HepG2 (cell line): ENCODE data around the gene SYTL1.

ENCODE experiments used
- AGO2 ChIP-seq: fragments of 200-400 bp; formaldehyde crosslinking; optimal IDR thresholded peaks from 2 replicates; pipeline ENCODE3; 2017; ENCODE audit warnings: mild to moderate bottlenecking, low read depth, low read length, moderate library complexity
- CEBPB ChIP-seq: IDR thresholded peaks from 2 replicates; pipeline ENCODE4 v1.6.1; 2011; ENCODE audit warnings: low read depth, low read length, improper control_type of control experiment, borderline replicate concordance
- NCOA2 ChIP-seq: sonication (generic); formaldehyde crosslinking; IDR thresholded peaks from 2 replicates; pipeline ENCODE4 v1.8.0; 2022; ENCODE audit warnings: inconsistent platforms
- PRMT3 ChIP-seq: sonication (generic); formaldehyde crosslinking; IDR thresholded peaks from 2 replicates; pipeline ENCODE4 v1.8.1; 2022; ENCODE audit warnings: low read depth, mild to moderate bottlenecking, moderate library complexity, missing genetic modification reagents, borderline replicate concordance
- ZMYM2 ChIP-seq: sonication (generic); formaldehyde crosslinking; IDR thresholded peaks from 2 replicates; pipeline ENCODE4 v1.8.0; 2022; ENCODE audit warnings: mild to moderate bottlenecking, missing genetic modification reagents
- ZNF251 ChIP-seq: sonication (generic); formaldehyde crosslinking; IDR thresholded peaks from 2 replicates; pipeline ENCODE4 v1.9.0; 2021; ENCODE audit warnings: mild to moderate bottlenecking, missing genetic modification reagents
- ZNF382 ChIP-seq: sonication (generic); formaldehyde crosslinking; IDR thresholded peaks from 2 replicates; pipeline ENCODE4 v1.5.0; 2020; ENCODE audit warnings: missing genetic modification reagents, mild to moderate bottlenecking, borderline replicate concordance
- ZNF431 ChIP-seq: sonication (generic); formaldehyde crosslinking; IDR thresholded peaks from 2 replicates; pipeline ENCODE4 v1.9.0; 2022; ENCODE audit warnings: missing genetic modification reagents, low read depth, mild to moderate bottlenecking, borderline replicate concordance

DNA sequence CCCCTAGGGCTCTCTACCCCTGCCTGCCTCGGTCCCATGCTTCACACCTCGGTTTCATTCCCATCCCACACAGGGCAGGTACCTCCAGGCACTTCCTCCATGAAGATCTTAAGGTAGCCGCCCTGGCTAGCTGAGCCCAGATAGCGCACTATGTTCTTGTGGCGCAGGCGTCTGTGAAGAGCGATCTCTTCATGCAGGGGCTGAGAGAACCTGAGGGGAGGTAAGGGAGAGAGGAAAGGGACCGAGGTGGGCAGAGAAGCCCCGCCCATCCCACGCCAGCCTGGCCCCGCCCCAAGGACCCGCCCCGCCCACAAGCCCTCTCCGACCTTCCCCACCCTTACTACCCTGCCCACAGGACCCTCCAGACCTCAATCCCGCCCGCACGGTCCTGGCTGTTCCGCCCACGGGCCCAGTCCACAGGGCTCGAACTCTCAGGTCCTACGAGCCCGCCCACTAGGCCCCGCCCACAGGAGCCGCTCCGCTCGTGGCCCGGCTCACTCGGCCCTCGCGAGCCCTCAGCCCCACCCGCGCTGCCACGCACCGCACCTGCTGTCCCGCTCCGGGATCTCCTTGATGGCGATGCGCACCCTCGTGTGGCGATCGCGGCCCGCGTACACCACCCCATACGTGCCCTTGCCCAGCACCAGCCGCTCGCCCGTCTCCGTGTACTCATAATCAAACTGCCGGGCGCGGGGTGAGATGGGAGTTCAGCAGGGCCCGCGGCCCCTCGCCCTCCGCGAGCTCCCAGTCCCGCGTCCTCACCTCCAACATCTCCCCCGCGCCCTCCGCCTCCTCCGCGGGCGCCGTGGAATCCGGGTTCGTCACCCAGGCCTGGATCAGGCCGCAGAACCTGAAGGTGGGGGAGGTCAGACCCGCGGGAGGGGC lies 18.6 kb downstream of the SYTL1 start:
- TF ChIP-seq NCOA2 (CRISPR knock-in tag), result no peak
- no peak for TF ChIP-seq ZNF251
- TF ChIP-seq ZNF382 (CRISPR knock-in tag), result no peak
- no peak for TF ChIP-seq ZNF431
- no peak for TF ChIP-seq PRMT3 (CRISPR knock-in tag)
- TF ChIP-seq CEBPB, result no peak
- no peak for TF ChIP-seq ZMYM2 (CRISPR knock-in tag)
- TF ChIP-seq AGO2, result no peak
